ENCODE results near the gene GSTCD. TPM values are rescaled to one million over a fixed set of nuclear protein-coding genes. Genes with fewer than 3 reads are reported as not detected.

Gene GSTCD
- total RNA-seq, 2 experiments from 2014 or later = 15.3 to 18.8 TPM

GRCh38 chr4:105859233-105859632, 150.6 kb downstream of the GSTCD start:
- Mint-ChIP-seq H3K27ac (no peak overlapping the region), H3K4me3 (no peak overlapping the region), H3K4me1 (ENCODE audit: low read depth) (no peaks in the 10 kb centered on the region), H3K36me3 (ENCODE audit: low read depth) (no peaks in the 10 kb centered on the region), H3K27me3 (ENCODE audit: low read depth) (no peaks in the 10 kb centered on the region), H3K9me3 (ENCODE audit: insufficient read depth) (peaks cover 20% of the 10 kb centered on the region)
- DNase-seq = no peak
- ATAC-seq = no peak
- ChIA-PET CTCF (no interaction called here), POLR2A (no interaction called here)

GRCh38 chr4:105870963-105871362, 162.4 kb downstream of the GSTCD start:
- Mint-ChIP-seq H3K27ac (no peak overlapping the region), H3K36me3 (ENCODE audit: low read depth) (no peaks in the 10 kb centered on the region), H3K4me3 (no peak overlapping the region), H3K4me1 (ENCODE audit: low read depth) (no peaks in the 10 kb centered on the region), H3K27me3 (ENCODE audit: low read depth) (peaks cover 5% of the 10 kb centered on the region), H3K9me3 (ENCODE audit: insufficient read depth) (no peaks in the 10 kb centered on the region)
- DNase-seq = no peak
- CTCF ChIA-PET = no interaction called here
- POLR2A ChIA-PET = no interaction called here
- ATAC-seq = no peak

- Mint-ChIP-seq H3K36me3 (ENCODE audit: low read depth) (no peaks in the 10 kb centered on the region), H3K4me1 (ENCODE audit: low read depth) (no peaks in the 10 kb centered on the region), H3K27ac (no peak overlapping the region), H3K9me3 (ENCODE audit: insufficient read depth) (no peaks in the 10 kb centered on the region), H3K4me3 (no peak overlapping the region), H3K27me3 (ENCODE audit: low read depth) (peaks cover 5% of the 10 kb centered on the region)
- ChIA-PET CTCF (no interaction called here), POLR2A (no interaction called here)
- DNase-seq (no peak), ATAC-seq (no peak)
Observed at GRCh38 chr4:105871997-105872396, 163.4 kb downstream of the GSTCD start.

- ChIA-PET CTCF (no interaction called here), POLR2A (interaction anchor here (0.6 kb wide), 1 partner anchor 273 kb away, joined by 3 read pairs; no protein-coding TSS in a partner anchor)
- H3K27ac Mint-ChIP-seq = no peak overlapping the region
- DNase-seq = no peak
- ATAC-seq = no peak
- H3K4me3 Mint-ChIP-seq = no peak overlapping the region
- no peaks in the 10 kb centered on the region for H3K4me1 Mint-ChIP-seq (ENCODE audit: low read depth)
- no peaks in the 10 kb centered on the region for H3K9me3 Mint-ChIP-seq (ENCODE audit: insufficient read depth)
- H3K27me3 Mint-ChIP-seq (ENCODE audit: low read depth) = peaks cover 8% of the 10 kb centered on the region
- no peaks in the 10 kb centered on the region for H3K36me3 Mint-ChIP-seq (ENCODE audit: low read depth)
Observed at GRCh38 chr4:105875233-105875632, 166.6 kb downstream of the GSTCD start.

- no peak for DNase-seq
Observed at GRCh38 chr4:105878668-105879067, 170.1 kb downstream of the GSTCD start.

GRCh38 chr4:105887508-105887907, 178.9 kb downstream of the GSTCD start:
- Mint-ChIP-seq H3K27ac (no peak overlapping the region), H3K27me3 (ENCODE audit: low read depth) (peaks cover 18% of the 10 kb centered on the region), H3K9me3 (ENCODE audit: insufficient read depth) (no peaks in the 10 kb centered on the region), H3K4me3 (no peak overlapping the region), H3K4me1 (ENCODE audit: low read depth) (no peaks in the 10 kb centered on the region), H3K36me3 (ENCODE audit: low read depth) (no peaks in the 10 kb centered on the region)
- ATAC-seq = no peak
- ChIA-PET POLR2A (no interaction called here), CTCF (no interaction called here)
- DNase-seq = no peak

More at GRCh38 chr4:105878668-105879067, 170.1 kb downstream of the GSTCD start:
- H3K4me3 Mint-ChIP-seq = no peak overlapping the region
- H3K36me3 Mint-ChIP-seq (ENCODE audit: low read depth) = no peaks in the 10 kb centered on the region
- ChIA-PET CTCF (no interaction called here), POLR2A (no interaction called here)
- peaks cover 10% of the 10 kb centered on the region for H3K27me3 Mint-ChIP-seq (ENCODE audit: low read depth)
- ATAC-seq = no peak
- H3K27ac Mint-ChIP-seq = no peak overlapping the region
- no peaks in the 10 kb centered on the region for H3K9me3 Mint-ChIP-seq (ENCODE audit: insufficient read depth)
- H3K4me1 Mint-ChIP-seq (ENCODE audit: low read depth) = no peaks in the 10 kb centered on the region

- Mint-ChIP-seq H3K27ac (no peak within 1 kb of the TSS), H3K27me3 (ENCODE audit: low read depth) (peaks cover 67% of the 10 kb centered on the region), H3K4me3 (peak within 1 kb of the TSS; percentile 9), H3K36me3 (ENCODE audit: low read depth) (no peaks in the 10 kb centered on the region), H3K9me3 (ENCODE audit: insufficient read depth) (no peaks in the 10 kb centered on the region), H3K4me1 (ENCODE audit: low read depth) (peaks cover 5% of the 10 kb centered on the region)
- POLR2A ChIA-PET = no interaction called here
- DNase-seq (no peak), ATAC-seq (peak; percentile 27)
- CTCF ChIA-PET = no interaction called here
Observed at GRCh38 chr4:105894660-105895582, 186.3 kb downstream of the GSTCD start, which contains the start of gene NPNT. Gene NPNT (plus strand): TSS chr4:105895471. CDS start chr4:105895653, 182 bp downstream.

GRCh38 chr4:105895583-105896460, 187.2 kb downstream of the GSTCD start:
- ChIA-PET POLR2A (no interaction called here), CTCF (no interaction called here)
- peaks cover 5% of the 10 kb centered on the region for H3K4me1 Mint-ChIP-seq (ENCODE audit: low read depth)
- ATAC-seq = peak; percentile 33
- no peaks in the 10 kb centered on the region for H3K9me3 Mint-ChIP-seq (ENCODE audit: insufficient read depth)
- no peak overlapping the region for H3K27ac Mint-ChIP-seq
- DNase-seq = no peak
- peaks cover 68% of the 10 kb centered on the region for H3K27me3 Mint-ChIP-seq (ENCODE audit: low read depth)
- no peaks in the 10 kb centered on the region for H3K36me3 Mint-ChIP-seq (ENCODE audit: low read depth)
- H3K4me3 Mint-ChIP-seq = peak overlapping the region; percentile 9

- Mint-ChIP-seq H3K9me3 (ENCODE audit: insufficient read depth) (no peaks in the 10 kb centered on the region), H3K27me3 (ENCODE audit: low read depth) (peaks cover 68% of the 10 kb centered on the region), H3K27ac (no peak overlapping the region), H3K4me3 (peak overlapping the region; percentile 9), H3K36me3 (ENCODE audit: low read depth) (no peaks in the 10 kb centered on the region), H3K4me1 (ENCODE audit: low read depth) (peaks cover 5% of the 10 kb centered on the region)
- ChIA-PET CTCF (no interaction called here), POLR2A (no interaction called here)
- ATAC-seq (no peak), DNase-seq (no peak)
Observed at GRCh38 chr4:105896461-105896942, 187.9 kb downstream of the GSTCD start.

Other genes starting within 250 kb of the GSTCD start
- gene PPA2, start 234.7 kb upstream of the GSTCD start, total RNA-seq = 10 to 100 TPM; 78.9 to 80.2 TPM
- gene ARHGEF38, start 156.2 kb upstream of the GSTCD start, total RNA-seq = not detected
- 10 to 100 TPM; 17.1 to 17.5 TPM for gene INTS12, start 95 bp upstream of the GSTCD start, total RNA-seq
- gene NPNT, start 186.7 kb downstream of the GSTCD start, total RNA-seq = not detected

Measured in activated CD8-positive, alpha-beta T cell treated with anti-CD3 and anti-CD28 coated beads, Interleukin-2, amount 10 ng/mL, durations not matched to agents 7 days and 5 days (primary cell).